A549 (cell line): ENCODE results near the gene WNT2. TPM values are rescaled to one million over a fixed set of nuclear protein-coding genes. Genes with fewer than 3 reads are reported as not detected.

Experiments used
- polyA plus RNA-seq, 4 experiments: library from polyadenylated mRNA; depleted of rRNA in 3 of 4; stranded (reverse); fragments of >200 nt; fragmentation: RNase III in 1 of 4; extraction: RNeasy Plus Mini Kit Qiagen cat#74134 plus additional on column Dnase treatment in 1 of 4; gene quantifications; 2 replicates in 3 of 4; 3 replicates in 1 of 4; pipeline ENCODE4 v1.2.3, GENCODE V29; 2011 to 2017
- small RNA-seq, 6 experiments: library from RNA; depleted of rRNA; stranded (forward); fragments of <200 nt; gene quantifications; one replicate each; pipeline ENCODE3, GENCODE V24; 2012

The WNT2 gene
- polyA plus RNA-seq, 2 of the 4 experiments (the other 2 are of a cell fraction) = not detected

Small RNAs within 50 kb of the gene (small RNA-seq; reads per million reads assigned to genes)
- 0 reads per million in 6 experiments for gene MTCYBP6

Other genes with a start within 250 kb of the WNT2 start
- gene ASZ1, start 104.4 kb upstream of the WNT2 start, polyA plus RNA-seq (2011; rRNA removed) = not detected in 2 replicates
- not detected in 3 replicates for gene ASZ1, start 104.4 kb upstream of the WNT2 start, polyA plus RNA-seq (2017; fragmentation: RNase III; extraction: RNeasy Plus Mini Kit Qiagen cat#74134 plus additional on column Dnase treatment)
- gene CFTR, start 157.0 kb upstream of the WNT2 start, polyA plus RNA-seq (2011; rRNA removed) = 0.31 and 0.36 TPM in 2 replicates
- gene CFTR, start 157.0 kb upstream of the WNT2 start, polyA plus RNA-seq (2017; fragmentation: RNase III; extraction: RNeasy Plus Mini Kit Qiagen cat#74134 plus additional on column Dnase treatment) = 0.04 to 0.13 TPM (median 0.07 TPM) in 3 replicates